K562 (cell line): ENCODE measurements around the gene FAM114A1. TPM values are rescaled to one million over a fixed set of nuclear protein-coding genes. Genes with fewer than 3 reads are reported as not detected.

Source experiments
- ATAC-seq: fragments of 200-7000 bp; cut with Tn5 transposase; 3 replicates; pipeline ENCODE4 v1.9.1; 2020; ENCODE audit warnings: moderate library complexity
- BruUV-seq: library from RNA; stranded (reverse); fragments of 400-500 nt; replicated peaks from 2 replicates; lab custom pipeline; 2021; lab: Mats Ljungman, UMichigan
- CTCF ChIA-PET: fragments of 300-600 bp; formaldehyde crosslinking; extraction: SDS; loops from one replicate; lab custom pipeline; 2021; ENCODE audit warnings: low intra/inter-chr PET ratio; lab: Yijun Ruan, JAX
- POLR2A ChIA-PET: fragments of 300-600, 350-650 bp; sonication (Branson Sonifier 250); formaldehyde crosslinking; extraction: SDS; loops from one replicate; lab custom pipeline; 2021; ENCODE audit warnings: antibody characterized with exemption, inconsistent platforms; lab: Yijun Ruan, JAX
- DNase-seq, 4 experiments: peaks; one replicate each; pipeline versions ENCODE4 v3.0.0 to v3.0.0-alpha.2; 2011 to 2018; ENCODE audit warnings: low spot score in 3 of 4, mixed read lengths in 3 of 4; ENCODE audit errors: extremely low read depth in 1 of 4
- FAIRE-seq: peaks from 2 replicates; lab custom pipeline; 2011; peaks lifted over from hg19 to GRCh38; lab: Jason Lieb, UNC
- H2AFZ ChIP-seq: 2 replicates; pipeline ENCODE4 v1.6.0; 2011; ENCODE audit warnings: low read depth, low read length, control low read depth, inconsistent platforms
- H3K27ac ChIP-seq: fragments of 200-600 bp; 3 replicates; pipeline ENCODE4 v1.8.0; 2011; ENCODE audit warnings: low read depth, mild to moderate bottlenecking, control low read depth, inconsistent platforms, low read length, moderate library complexity, mixed read lengths; ENCODE audit errors: extremely low read depth
- H3K27me3 ChIP-seq, 2 experiments: fragments of 300-600 bp in 1 of 2; 2 replicates in 1 of 2; 3 replicates in 1 of 2; pipeline versions ENCODE4 v1.6.0 to v1.8.0; 2011; ENCODE audit warnings: inconsistent platforms in 2 of 2, low read length in 2 of 2, mild to moderate bottlenecking in 1 of 2, mixed read lengths in 1 of 2, moderate library complexity in 1 of 2; ENCODE audit not compliant: control insufficient read depth in 2 of 2, insufficient read depth in 2 of 2
- H3K36me3 ChIP-seq: fragments of 300-600 bp; 3 replicates; pipeline ENCODE4 v1.8.0; 2011; ENCODE audit warnings: mild to moderate bottlenecking, low read length, inconsistent platforms; ENCODE audit not compliant: control insufficient read depth, insufficient read depth
- H3K4me1 ChIP-seq, 2 experiments: fragments of 200-600 bp in 1 of 2; replicated peaks in 1 of 2; 2 replicates in 1 of 2; 3 replicates in 1 of 2; pipeline versions ENCODE4 v1.5.1 to v1.8.0; 2011; ENCODE audit warnings: inconsistent platforms in 2 of 2, low read length in 2 of 2, mild to moderate bottlenecking in 1 of 2, mixed read lengths in 1 of 2, moderate library complexity in 1 of 2; ENCODE audit not compliant: control insufficient read depth in 2 of 2, insufficient read depth in 2 of 2
- H3K4me2 ChIP-seq: 2 replicates; pipeline ENCODE4 v1.6.1; 2011; ENCODE audit warnings: low read length, control low read depth, inconsistent platforms, mixed read lengths; ENCODE audit not compliant: insufficient read depth
- H3K4me3 ChIP-seq: fragments of 200-600 bp; sonication (generic), shearing (Covaris generic); 2 replicates; pipeline ENCODE4 v1.5.1; 2016; ENCODE audit warnings: control low read depth, inconsistent platforms
- H3K79me2 ChIP-seq: fragments of 200-600 bp; 3 replicates; pipeline ENCODE4 v1.8.0; 2011; ENCODE audit warnings: low read length, inconsistent platforms; ENCODE audit not compliant: control insufficient read depth, insufficient read depth
- H3K9ac ChIP-seq, 2 experiments: 2 replicates each; pipeline versions ENCODE4 v1.6.0 to v1.6.1; 2011; ENCODE audit warnings: low read depth in 2 of 2, low read length in 2 of 2, control low read depth in 1 of 2, inconsistent platforms in 1 of 2, mild to moderate bottlenecking in 1 of 2, mixed read lengths in 1 of 2; ENCODE audit not compliant: insufficient read depth in 1 of 2
- H3K9me1 ChIP-seq: one replicate; pipeline ENCODE4 v1.6.0; 2011; ENCODE audit warnings: inconsistent platforms, mild to moderate bottlenecking, low read length, moderate library complexity; ENCODE audit not compliant: control insufficient read depth, insufficient read depth
- H3K9me3 ChIP-seq: replicated peaks from 2 replicates; pipeline ENCODE4 v1.5.1; 2011; ENCODE audit warnings: low read depth, low read length, inconsistent platforms; ENCODE audit not compliant: control insufficient read depth, insufficient read depth
- H4K20me1 ChIP-seq: replicated peaks from 2 replicates; pipeline ENCODE4 v1.6.1; 2011; ENCODE audit warnings: low read length, inconsistent platforms, mixed read lengths; ENCODE audit not compliant: control insufficient read depth, insufficient read depth
- AFF1 ChIP-seq, 2 experiments: fragments of 450-650 bp; IDR thresholded peaks; 2 replicates each; pipeline ENCODE4 v1.6.1; 2018; ENCODE audit warnings: mild to moderate bottlenecking in 2 of 2, low read depth in 1 of 2; ENCODE audit not compliant: partially characterized antibody in 2 of 2
- CREB3L1 ChIP-seq: fragments of 450-650 bp; IDR thresholded peaks from 2 replicates; pipeline ENCODE4 v1.6.1; 2014; ENCODE audit warnings: low read depth, mild to moderate bottlenecking, moderate library complexity, borderline replicate concordance
- FOXA1 ChIP-seq: fragments of 450-650 bp; IDR thresholded peaks from 2 replicates; pipeline ENCODE4 v1.6.1; 2016; ENCODE audit warnings: mild to moderate bottlenecking, borderline replicate concordance
- GABPB2 ChIP-seq: fragments of 250-450 bp; sonication (Bioruptor Pico); conservative IDR thresholded peaks from 2 replicates; pipeline ENCODE4 v1.5.1; 2021; ENCODE audit warnings: mild to moderate bottlenecking
- HDAC1 ChIP-seq, 2 experiments: fragments of 450-650 bp; IDR thresholded peaks; 2 replicates each; pipeline ENCODE4 v1.6.1; 2016 to 2017; ENCODE audit warnings: inconsistent platforms in 1 of 2, mild to moderate bottlenecking in 1 of 2, moderate library complexity in 1 of 2
- MCM3 ChIP-seq: fragments of 450-650 bp; IDR thresholded peaks from 2 replicates; pipeline ENCODE4 v1.6.1; 2016
- THAP12 ChIP-seq: fragments of 250-450 bp; sonication (Bioruptor Pico); IDR thresholded peaks from 2 replicates; pipeline ENCODE4 v1.9.0; 2021; ENCODE audit warnings: mild to moderate bottlenecking, inconsistent platforms
- XRCC3 ChIP-seq: fragments of 450-650 bp; IDR thresholded peaks from 2 replicates; pipeline ENCODE4 v1.6.1; 2017; ENCODE audit warnings: mild to moderate bottlenecking, moderate library complexity
- WGBS: fragments of 100-300 bp; shearing (Covaris generic); methylation state at CpG from one replicate; pipeline ENCODE4 v1.1.6; 2016; ENCODE audit warnings: low coverage, mixed read lengths; ENCODE audit not compliant: insufficient coverage; ENCODE audit errors: missing lambda C conversion rate; 5-methylcytosine and 5-hydroxymethylcytosine counted together
- in situ Hi-C: fragments of 300-500 bp; cut with MboI; formaldehyde crosslinking; loops from 4 replicates; pipeline ENCODE4 v1.15.0; 2018; ENCODE audit warnings: inconsistent platforms, mixed read lengths
- intact Hi-C: fragments of 100-400 bp; cut with micrococcal nuclease; formaldehyde crosslinking; loops from 2 replicates; pipeline ENCODE4 v1.14.2; 2022
- polyA plus RNA-seq, 8 experiments: library from polyadenylated mRNA; depleted of rRNA in 4 of 8; stranded (reverse) in 5 of 8; unstranded in 3 of 8; fragments of >200 nt; fragmentation: Nextera tagmentation in 2 of 8; fragmentation: Illumina TruSeq in 1 of 8; extraction: Ambion mirVana in 2 of 8; extraction: Trizol in 1 of 8; gene quantifications; 2 replicates each; pipeline versions ENCODE4 v1.2.1 to v1.2.3, GENCODE V29; 2011 to 2014; ENCODE audit warnings: inconsistent platforms in 1 of 8, missing spikeins in 1 of 8
- total RNA-seq, 7 experiments: library from RNA; depleted of rRNA in 6 of 7; stranded (reverse); fragments of >200 nt in 6 of 7; fragmentation: Illumina TruSeq in 2 of 7; extraction: Trizol in 2 of 7; gene quantifications; 2 replicates each; pipeline versions ENCODE4 v1.2.1 to v1.2.3, GENCODE V29; 2011 to 2021; ENCODE audit warnings: low replicate concordance in 1 of 7

FAM114A1 gene
- total and polyA plus RNA-seq, 9 of the 15 experiments (the other 6 are each of a cell fraction or from before 2014, with no cell fraction given) = 1.8 to 12.0 (median 4.3) TPM

- BruUV-seq = no TSS peak
- peaks cover 0 to 3% of the 10 kb centered on the region in 2 experiments; a peak in 1 of 5 replicates for H3K4me1 ChIP-seq
- no peaks in the 10 kb centered on the region for H3K9me3 ChIP-seq
- H3K4me2 ChIP-seq = no peak overlapping the region
- ChIA-PET CTCF (no interaction called here), POLR2A (interaction anchor here (1.5 kb wide), 1 partner anchor 16 kb away, joined by 4 read pairs; no protein-coding TSS in a partner anchor)
- H3K79me2 ChIP-seq = no peaks in the 10 kb centered on the region
- no peaks in the 10 kb centered on the region for H3K9me1 ChIP-seq
- H2AFZ ChIP-seq = no peak overlapping the region
- H3K27me3 ChIP-seq = no peaks in the 10 kb centered on the region
- DNase-seq (no peak), ATAC-seq (no peak), FAIRE-seq (no peak)
- intact Hi-C loops (no loop called here), in situ Hi-C loops (no loop called here)
- H4K20me1 ChIP-seq = no peaks in the 10 kb centered on the region
- H3K36me3 ChIP-seq = no peaks in the 10 kb centered on the region
- no peak overlapping the region for H3K27ac ChIP-seq
- WGBS = 49% methylated on average over 6 of the region's 6 CpGs
- H3K4me3 ChIP-seq = no peak overlapping the region
- H3K9ac ChIP-seq = no peak overlapping the region
- TF ChIP-seq AFF1 (IDR thresholded peaks at IDR 0.05; ENCODE audit: low read depth in 1 of 2, partially characterized antibody in 2 of 2) (no peak), FOXA1 (no peak), CREB3L1 (no peak), HDAC1 (IDR thresholded peaks at IDR 0.05) (no peak), THAP12 (CRISPR knock-in tag) (no peak), GABPB2 (CRISPR knock-in tag) (no peak), XRCC3 (no peak), MCM3 (no peak)
Observed at GRCh38 chr4:38930707-38931106, 63.1 kb downstream of the FAM114A1 start.
